ENCODE measurements around the gene MTERF4.

The MTERF4 gene

DNA sequence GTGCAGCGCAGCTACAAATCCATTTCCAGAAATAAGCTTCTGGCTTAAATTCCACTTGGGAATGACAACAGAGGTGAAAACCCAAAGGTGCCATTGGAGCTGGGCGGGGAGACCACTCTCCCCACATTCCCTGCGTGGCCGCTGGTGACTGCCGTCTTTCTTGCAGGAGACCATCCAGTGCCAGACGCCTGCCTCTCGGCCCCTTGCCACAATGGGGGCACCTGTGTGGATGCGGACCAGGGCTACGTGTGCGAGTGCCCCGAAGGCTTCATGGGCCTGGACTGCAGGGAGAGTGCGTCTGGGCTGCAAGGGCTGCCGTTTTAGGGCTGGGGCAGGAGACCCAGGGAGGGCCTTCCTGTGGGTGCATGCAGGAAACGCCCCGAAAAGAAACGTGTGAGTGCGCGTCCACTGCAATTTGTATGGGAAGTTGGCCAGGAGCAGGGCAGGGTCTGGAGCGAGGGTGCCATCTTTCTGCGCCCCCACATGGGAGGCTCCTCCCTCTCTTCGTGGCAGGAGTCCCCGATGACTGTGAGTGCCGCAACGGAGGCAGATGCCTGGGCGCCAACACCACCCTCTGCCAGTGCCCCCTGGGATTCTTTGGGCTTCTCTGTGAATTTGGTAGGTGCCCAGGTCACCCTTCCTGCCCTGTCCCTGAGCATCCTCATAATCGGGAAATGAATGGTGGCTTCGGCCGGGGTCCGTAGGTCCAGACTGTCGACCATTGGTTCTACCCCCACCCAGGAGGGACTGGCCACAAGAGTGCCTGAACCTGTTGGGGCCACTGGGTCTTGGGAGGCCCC, 53.7 kb downstream of the MTERF4 start:
- no peak for DNase-seq

DNA sequence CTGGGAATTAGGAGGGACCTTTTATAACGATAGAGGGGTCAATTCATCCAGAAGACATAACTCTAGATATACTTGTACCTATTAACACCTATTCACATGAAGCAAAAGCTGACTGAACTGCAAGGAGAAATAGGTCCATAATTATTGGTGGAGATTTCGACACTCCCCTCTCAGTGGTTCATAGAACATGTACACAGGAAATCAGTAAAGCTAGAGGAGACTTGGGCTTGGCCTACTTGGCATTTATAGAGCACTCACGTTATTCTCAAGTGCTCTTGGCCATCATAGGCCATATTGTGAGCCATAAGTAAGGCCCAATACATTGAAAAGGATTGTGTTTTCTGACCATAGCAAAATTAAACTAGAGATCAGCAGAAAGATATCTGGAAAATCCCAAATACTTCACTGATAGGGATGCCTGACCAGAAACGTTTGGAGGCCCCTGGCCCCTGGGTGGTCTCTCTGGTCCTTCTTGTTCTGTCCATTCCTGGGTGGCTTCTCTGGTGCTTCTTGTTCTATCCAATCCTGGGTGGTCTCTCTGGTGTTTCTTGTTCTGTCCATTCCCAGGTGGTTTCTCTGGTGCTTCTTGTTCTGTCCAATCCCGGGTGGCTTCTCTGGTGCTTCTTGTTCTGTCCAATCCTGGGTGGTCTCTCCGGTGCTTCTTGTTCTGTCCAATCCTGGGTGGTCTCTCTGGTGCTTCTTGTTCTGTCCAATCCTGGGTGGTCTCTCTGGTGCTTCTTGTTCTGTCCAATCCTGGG, 54.7 kb downstream of the MTERF4 start:
- no peak for DNase-seq
